Activated CD8-positive, alpha-beta memory T cell treated with anti-CD3 and anti-CD28 coated beads, Interleukin-2, amount 50 U/mL, for 1 hour (primary cell): ENCODE measurements around the gene KCNK6.

Experiments used
- DNase-seq: peaks from one replicate; pipeline ENCODE4 v3.0.0-alpha.2; 2020; ENCODE audit errors: extremely low read depth

Gene KCNK6

GRCh38 chr19:38319421-38320258 is at the start of gene KCNK6:
TSS of gene KCNK6 (plus strand) at chr19:38319845. CDS start at chr19:38319951, 106 bp downstream.
- DNase-seq = no peak

GRCh38 chr19:38270587-38271167 is 49.0 kb upstream of the KCNK6 start:
- DNase-seq = no peak

DNA sequence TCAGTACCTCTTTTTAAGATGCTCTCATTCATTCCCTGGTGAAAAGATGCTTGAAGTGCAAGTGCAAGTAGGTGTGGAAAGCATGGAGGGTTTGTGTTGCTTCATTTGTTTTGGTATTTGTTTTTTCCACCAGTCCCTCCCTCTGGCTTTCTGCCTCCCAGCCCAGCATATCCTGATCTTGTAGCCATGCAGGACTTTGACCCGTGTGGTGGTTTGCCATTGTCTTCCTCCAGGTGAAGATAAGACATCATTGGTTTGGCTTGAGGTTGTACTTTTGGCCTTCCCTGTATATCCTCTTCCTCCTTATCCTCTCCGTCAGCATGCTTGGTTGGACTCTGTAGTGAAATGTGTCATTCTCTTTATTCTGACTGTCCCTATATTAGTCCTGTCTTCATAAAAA is 46.1 kb upstream of the KCNK6 start:
- DNase-seq = no peak

DNA sequence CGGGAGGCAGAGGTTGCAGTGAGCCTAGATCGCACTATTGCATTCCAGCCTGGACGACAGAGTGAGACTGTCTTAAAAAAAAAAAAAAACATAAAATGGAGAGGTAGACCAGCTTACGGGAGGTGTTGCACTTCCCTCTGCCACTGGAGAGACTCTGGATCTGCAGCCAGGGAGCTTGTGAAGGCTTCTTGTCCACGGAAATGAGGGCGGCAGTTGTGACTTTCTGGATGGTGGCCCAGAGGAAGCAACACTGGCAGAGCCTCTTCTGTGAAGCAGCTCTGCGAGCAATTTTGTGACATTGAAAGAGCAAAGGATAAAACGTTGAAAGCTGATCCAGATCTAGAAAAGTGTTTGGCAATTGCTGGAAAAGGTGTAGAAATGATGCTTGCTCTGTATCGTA is 44.9 kb upstream of the KCNK6 start:
- DNase-seq = no peak

- no peak for DNase-seq
These were observed 42.6 kb upstream of the KCNK6 start for GRCh38 chr19:38276942-38277517.

DNA sequence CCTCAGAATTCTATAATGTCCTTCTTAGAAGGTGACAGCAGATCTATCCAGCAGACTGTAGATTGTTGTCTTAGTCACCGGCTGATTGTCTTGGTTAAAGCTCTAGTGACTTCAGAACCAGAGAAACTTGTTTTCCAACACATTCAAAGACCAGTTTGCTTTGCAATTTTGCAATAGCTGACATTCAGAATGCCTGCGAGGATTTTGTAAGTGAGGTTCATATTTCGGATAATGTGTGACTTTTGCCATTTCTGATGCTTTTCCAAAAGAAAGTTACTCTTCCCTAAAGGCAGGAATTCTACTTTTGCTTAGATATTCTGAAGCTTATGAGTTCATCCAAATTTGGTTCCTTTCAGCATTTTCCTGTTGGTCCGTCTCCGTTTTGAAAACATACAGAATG is 42.1 kb upstream of the KCNK6 start:
- DNase-seq = no peak

DNA sequence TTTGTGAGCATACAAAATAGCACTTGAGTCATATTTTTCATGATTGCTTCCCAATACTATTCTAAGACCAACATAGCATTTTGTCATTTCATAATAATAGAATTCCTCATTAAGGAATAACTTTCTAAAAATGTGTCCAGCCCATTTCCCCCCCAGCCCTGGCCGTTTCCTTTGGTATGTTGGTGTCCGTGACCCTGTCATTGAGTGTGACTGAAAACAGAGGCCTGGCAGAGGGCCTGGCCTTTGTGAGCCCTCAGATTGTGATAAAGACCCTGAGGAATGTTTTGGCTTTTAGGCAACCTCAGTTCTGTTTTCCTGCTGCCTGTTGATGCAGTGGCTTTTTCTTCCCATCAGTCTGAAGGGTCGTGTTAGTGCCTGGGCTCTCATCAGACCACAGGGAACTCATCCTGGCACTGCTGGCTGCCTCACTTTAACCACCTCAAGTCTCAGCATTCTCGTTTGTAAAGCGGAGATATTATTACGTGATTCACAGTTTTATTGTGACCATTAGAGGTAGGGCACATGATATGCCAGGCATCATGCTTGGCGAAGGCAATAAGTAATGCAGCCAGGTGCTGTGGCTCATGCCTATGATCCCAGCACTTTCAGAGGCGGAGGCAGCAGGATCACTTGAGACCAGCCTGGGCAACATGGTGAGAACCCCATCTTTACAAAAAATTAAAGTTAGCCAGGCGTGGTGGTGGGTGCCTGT is 41.5 kb upstream of the KCNK6 start:
- DNase-seq = no peak

DNA sequence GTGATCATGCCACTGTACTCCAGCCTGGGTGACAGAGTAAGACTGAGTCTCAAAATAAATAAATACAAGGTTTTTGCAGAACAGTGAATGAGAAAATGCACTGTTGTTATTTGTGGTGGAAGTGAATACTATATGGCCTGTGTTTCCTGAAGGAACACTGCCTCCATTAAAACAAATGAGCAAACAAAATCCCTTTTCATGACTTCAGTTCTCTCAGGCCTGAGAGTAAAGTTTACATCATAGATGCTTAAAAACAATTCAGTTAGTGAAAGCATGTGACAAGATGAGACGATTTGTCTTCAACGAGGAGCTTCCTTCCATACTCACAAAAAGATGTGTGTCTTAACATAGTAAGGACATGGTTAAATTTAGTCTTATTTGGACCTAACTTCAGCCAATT is 40.9 kb upstream of the KCNK6 start:
- no peak for DNase-seq

DNA sequence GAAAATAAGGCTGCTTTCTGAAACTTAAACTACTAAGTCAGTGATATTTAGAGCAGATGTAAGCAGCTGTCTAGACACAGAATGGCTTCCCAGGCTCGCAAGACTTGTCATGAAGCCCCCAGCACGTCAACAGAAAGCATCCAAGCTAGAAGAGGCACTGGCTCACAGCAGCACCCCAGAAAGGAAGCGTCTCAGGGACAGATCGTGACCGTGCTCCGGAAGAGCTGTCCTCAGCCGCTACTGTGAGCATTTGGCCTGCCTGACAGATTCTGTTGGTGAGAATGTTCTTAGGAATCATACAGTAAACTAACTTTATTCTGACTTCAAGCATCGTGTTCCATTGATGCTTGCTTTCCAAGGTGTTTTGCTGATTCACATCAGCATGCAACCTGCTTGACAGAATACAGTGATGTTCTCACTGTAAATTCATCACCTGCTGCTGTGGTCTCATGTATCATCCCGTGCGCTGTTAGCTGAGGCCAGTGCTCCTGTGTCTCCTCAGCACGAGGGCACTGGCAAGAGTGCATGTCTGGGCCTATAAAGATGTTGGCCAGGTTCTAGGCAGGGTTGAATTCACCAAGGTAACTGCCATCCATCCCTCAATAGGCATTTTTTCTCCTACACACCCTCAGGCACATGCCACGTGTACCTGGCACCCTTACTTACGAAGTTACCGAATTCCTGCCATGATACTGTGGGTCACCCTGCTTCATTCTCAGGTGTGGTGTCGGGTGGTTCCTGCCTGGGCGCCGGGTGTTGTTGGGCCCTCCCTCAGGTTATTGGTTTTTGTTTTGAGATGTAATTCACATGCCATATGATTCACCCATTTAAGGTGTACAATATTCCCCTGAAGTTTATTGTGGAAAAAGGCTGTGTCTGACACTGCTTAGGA is 39.4 kb upstream of the KCNK6 start:
- DNase-seq = no peak

GRCh38 chr19:38281811-38282566 is 37.7 kb upstream of the KCNK6 start:
- no peak for DNase-seq

DNA sequence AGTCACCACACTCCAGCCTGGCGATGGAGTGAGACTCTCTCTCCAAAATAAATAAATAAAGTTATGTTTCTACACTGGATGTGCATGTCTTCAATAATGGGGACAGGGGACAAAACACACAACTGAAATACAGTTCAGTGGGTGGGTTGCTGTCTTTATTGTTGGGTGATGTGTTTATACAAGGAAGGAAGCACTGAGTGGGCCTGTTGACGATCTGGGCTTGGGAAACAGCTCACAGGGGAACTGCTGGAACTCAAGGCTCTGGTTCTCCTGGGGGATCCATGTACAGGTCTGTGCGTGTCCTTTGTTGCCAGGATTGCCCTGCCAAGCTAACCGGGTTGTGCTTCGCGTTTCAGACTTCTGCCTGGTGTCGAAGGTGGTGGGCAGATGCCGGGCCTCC is 36.4 kb upstream of the KCNK6 start:
- DNase-seq = no peak

GRCh38 chr19:38284422-38284821 is 35.2 kb upstream of the KCNK6 start:
- no peak for DNase-seq

- DNase-seq = no peak
These were observed 34.1 kb upstream of the KCNK6 start for GRCh38 chr19:38285567-38285966.

- DNase-seq = no peak
These were observed 32.0 kb upstream of the KCNK6 start for GRCh38 chr19:38287604-38288003.

GRCh38 chr19:38288123-38288855 is 31.4 kb upstream of the KCNK6 start:
- no peak for DNase-seq

DNA sequence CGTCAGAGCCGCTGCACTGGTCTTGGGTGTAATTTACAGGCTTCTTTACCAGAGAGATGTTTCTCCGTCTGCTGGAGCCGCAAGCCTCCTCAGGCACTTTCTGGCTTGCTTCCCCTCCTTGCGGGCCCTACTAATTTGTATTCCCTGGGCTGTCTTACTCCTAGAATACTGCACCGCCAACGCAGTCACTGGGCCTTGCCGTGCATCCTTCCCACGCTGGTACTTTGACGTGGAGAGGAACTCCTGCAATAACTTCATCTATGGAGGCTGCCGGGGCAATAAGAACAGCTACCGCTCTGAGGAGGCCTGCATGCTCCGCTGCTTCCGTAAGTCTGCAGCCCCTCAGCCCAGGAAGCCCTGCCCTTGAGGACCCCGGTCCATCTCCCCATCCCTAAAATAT is 29.7 kb upstream of the KCNK6 start:
- DNase-seq = no peak

- DNase-seq = no peak
These were observed 29.0 kb upstream of the KCNK6 start for GRCh38 chr19:38290631-38291147.

- DNase-seq = no peak
These were observed 27.8 kb upstream of the KCNK6 start for GRCh38 chr19:38291855-38292254.

- DNase-seq = no peak
These were observed 26.4 kb upstream of the KCNK6 start for GRCh38 chr19:38293281-38293680.

GRCh38 chr19:38294090-38294489 is 25.6 kb upstream of the KCNK6 start:
- DNase-seq = no peak
